Breast epithelium (tissue), 4 donors: ENCODE data around the gene DACH1. TPM values are rescaled to one million over a fixed set of nuclear protein-coding genes. Genes with fewer than 3 reads are reported as not detected.

Source experiments
- DNase-seq, 2 donors: peaks; one replicate each; pipeline ENCODE4 v3.0.0-alpha.2; 2019; ENCODE audit warnings: low spot score in 2 of 2
- H3K27ac ChIP-seq, 2 donors: fragments of 200-600 bp; sonication (generic) in 1 of 2; one replicate each; pipeline ENCODE4 v1.5.1; 2016 to 2019; ENCODE audit warnings: mild to moderate bottlenecking in 1 of 2
- H3K27me3 ChIP-seq, 2 donors: fragments of 200-600 bp; sonication (generic) in 1 of 2; one replicate each; pipeline versions ENCODE4 v1.5.1 to v1.6.0; 2017 to 2019; ENCODE audit warnings: control low read depth in 1 of 2, mild to moderate bottlenecking in 1 of 2
- H3K36me3 ChIP-seq: fragments of 200-600 bp; one replicate; pipeline ENCODE4 v1.5.1; 2019
- H3K4me1 ChIP-seq, 2 donors: fragments of 200-600 bp; sonication (generic); one replicate each; pipeline ENCODE4 v1.5.1; 2016 to 2019; ENCODE audit warnings: control low read depth in 1 of 2
- H3K4me3 ChIP-seq, 3 donors: fragments of 200-600 bp; sonication (generic); 1 replicate in 2 of 3; 2 replicates in 1 of 3; pipeline ENCODE4 v1.5.1; 2016 to 2019; ENCODE audit warnings: mild to moderate bottlenecking in 3 of 3, moderate library complexity in 2 of 3
- H3K9me3 ChIP-seq, 2 donors: fragments of 200-600 bp; sonication (generic) in 1 of 2; one replicate each; pipeline ENCODE4 v1.5.1; 2016 to 2019; ENCODE audit warnings: control low read depth in 1 of 2
- CTCF ChIP-seq, 3 donors: fragments of 450-650 bp; IDR thresholded peaks; one replicate each; pipeline ENCODE4 v1.5.1; 2016 to 2017; ENCODE audit warnings: antibody characterized with exemption in 3 of 3, mild to moderate bottlenecking in 3 of 3, moderate library complexity in 3 of 3
- POLR2A ChIP-seq: fragments of 450-650 bp; IDR thresholded peaks from one replicate; pipeline ENCODE4 v1.6.1; 2016; ENCODE audit warnings: antibody characterized with exemption, mild to moderate bottlenecking, moderate library complexity
- POLR2AphosphoS5 ChIP-seq, 3 donors: sonication (generic); formaldehyde crosslinking; IDR thresholded peaks; one replicate each; pipeline ENCODE4 v1.6.1; 2017; ENCODE audit warnings: antibody characterized with exemption in 3 of 3
- intact Hi-C: fragments of 100-400 bp; cut with DNase I; formaldehyde crosslinking; loops from one replicate; pipeline ENCODE4 v1.15.1; 2023; ENCODE audit warnings: low total_unique reads
- total RNA-seq, 3 donors: library from RNA; depleted of rRNA; stranded (reverse); fragments of >200 nt; gene quantifications; one replicate each; pipeline ENCODE4 v1.1.0, GENCODE V29; 2016

Gene DACH1
- total RNA-seq, 3 donors from 2014 or later = 2.2 to 13.9 (median 11.5) TPM

- DNase-seq = no peak
- no peaks in the 10 kb centered on the region for H3K9me3 ChIP-seq
- intact Hi-C loops = no loop called here
- no peaks in the 10 kb centered on the region for H3K27me3 ChIP-seq
- H3K4me3 ChIP-seq = no peak overlapping the region
- no peaks in the 10 kb centered on the region for H3K36me3 ChIP-seq
- no peak for TF ChIP-seq POLR2A
- no peak for TF ChIP-seq POLR2AphosphoS5 (IDR thresholded peaks at IDR 0.05)
- TF ChIP-seq CTCF (IDR thresholded peaks at IDR 0.05) = no peak
- H3K27ac ChIP-seq = no peak overlapping the region
- H3K4me1 ChIP-seq = no peaks in the 10 kb centered on the region
These were observed 184.9 kb downstream of the DACH1 start for GRCh38 chr13:71681901-71682613.

GRCh38 chr13:71677124-71677523 is 189.9 kb downstream of the DACH1 start:
- TF ChIP-seq CTCF (IDR thresholded peaks at IDR 0.05) = no peak
- no peak for TF ChIP-seq POLR2AphosphoS5 (IDR thresholded peaks at IDR 0.05)
- no peak for TF ChIP-seq POLR2A
- no peaks in the 10 kb centered on the region for H3K9me3 ChIP-seq
- no peak overlapping the region for H3K27ac ChIP-seq
- H3K4me3 ChIP-seq = no peak overlapping the region
- no peaks in the 10 kb centered on the region for H3K4me1 ChIP-seq
- DNase-seq = no peak
- no peaks in the 10 kb centered on the region for H3K36me3 ChIP-seq
- intact Hi-C loops = no loop called here
- H3K27me3 ChIP-seq = no peaks in the 10 kb centered on the region

GRCh38 chr13:71672512-71672911 is 194.5 kb downstream of the DACH1 start:
- Histone ChIP-seq H3K4me3 (no peak overlapping the region), H3K9me3 (no peaks in the 10 kb centered on the region), H3K36me3 (no peaks in the 10 kb centered on the region), H3K27ac (no peak overlapping the region), H3K4me1 (no peaks in the 10 kb centered on the region), H3K27me3 (no peaks in the 10 kb centered on the region)
- intact Hi-C loops = no loop called here
- DNase-seq = no peak
- TF ChIP-seq POLR2AphosphoS5 (IDR thresholded peaks at IDR 0.05) = no peak
- no peak for TF ChIP-seq CTCF (IDR thresholded peaks at IDR 0.05)
- TF ChIP-seq POLR2A = no peak

- TF ChIP-seq CTCF (IDR thresholded peaks at IDR 0.05) = no peak
- no peak for TF ChIP-seq POLR2AphosphoS5 (IDR thresholded peaks at IDR 0.05)
- no peak for TF ChIP-seq POLR2A
- Histone ChIP-seq H3K27ac (no peak overlapping the region), H3K4me1 (no peaks in the 10 kb centered on the region), H3K4me3 (no peak overlapping the region), H3K9me3 (no peaks in the 10 kb centered on the region), H3K36me3 (peaks cover 6% of the 10 kb centered on the region), H3K27me3 (no peaks in the 10 kb centered on the region)
- no peak for DNase-seq
- intact Hi-C loops = no loop called here
These were observed 203.6 kb downstream of the DACH1 start for GRCh38 chr13:71663431-71663830.

- H3K4me1 ChIP-seq = no peaks in the 10 kb centered on the region
- H3K9me3 ChIP-seq = no peaks in the 10 kb centered on the region
- no peak for DNase-seq
- no peak overlapping the region for H3K4me3 ChIP-seq
- TF ChIP-seq CTCF (IDR thresholded peaks at IDR 0.05) (no peak), POLR2AphosphoS5 (IDR thresholded peaks at IDR 0.05) (no peak)
- H3K27me3 ChIP-seq = no peaks in the 10 kb centered on the region
- H3K36me3 ChIP-seq = peaks cover 6% of the 10 kb centered on the region
- intact Hi-C loops = no loop called here
- H3K27ac ChIP-seq = no peak overlapping the region
These were observed 205.1 kb downstream of the DACH1 start for GRCh38 chr13:71661921-71662320.
